K562 (cell line): Measurements from ENCODE around the gene BTBD17. TPM values are rescaled to one million over a fixed set of nuclear protein-coding genes. Genes with fewer than 3 reads are reported as not detected.
A peak's percentile ranks its signal among the peaks of the same experiment; 100 is the strongest.

Experiments used
- BACH1 ChIP-seq: fragments of 200-800 bp; sonication (Bioruptor generic); IDR thresholded peaks from 2 replicates; pipeline ENCODE4 v1.6.1; 2016; ENCODE audit warnings: missing genetic modification characterization, missing compliant biosample characterization
- CCNT2 ChIP-seq: IDR thresholded peaks from 2 replicates; pipeline ENCODE4 v1.6.1; 2011; ENCODE audit warnings: borderline replicate concordance, low read depth, mild to moderate bottlenecking, moderate library complexity, mixed read lengths, low read length; ENCODE audit not compliant: insufficient read length; ENCODE audit errors: extremely low read depth
- CTBP1 ChIP-seq: fragments of 450-650 bp; IDR thresholded peaks from 2 replicates; pipeline ENCODE4 v1.6.1; 2016; ENCODE audit warnings: borderline replicate concordance
- CUX1 ChIP-seq: fragments of 200-800 bp; sonication (Bioruptor generic); IDR thresholded peaks from 2 replicates; pipeline ENCODE4 v1.6.1; 2016; ENCODE audit warnings: missing genetic modification characterization, missing compliant biosample characterization
- FOS ChIP-seq: IDR thresholded peaks from 3 replicates; pipeline ENCODE4 v1.6.1; 2011; ENCODE audit not compliant: insufficient read length; ENCODE audit errors: extremely low read depth
- FOSL1 ChIP-seq: fragments of 200-800 bp; sonication (Bioruptor generic); conservative IDR thresholded peaks from 2 replicates; pipeline ENCODE4 v1.6.1; 2016; ENCODE audit warnings: missing genetic modification characterization, missing compliant biosample characterization
- FOXO4 ChIP-seq: fragments of 450-650 bp; formaldehyde crosslinking; IDR thresholded peaks from 2 replicates; pipeline ENCODE4 v1.4.0; 2020; ENCODE audit warnings: mild to moderate bottlenecking, moderate library complexity
- GABPB1 ChIP-seq: sonication (generic); formaldehyde crosslinking; IDR thresholded peaks from 2 replicates; pipeline ENCODE4 v1.8.0; 2022; ENCODE audit warnings: mild to moderate bottlenecking, missing genetic modification reagents
- HNRNPL ChIP-seq: fragments of 200-400 bp; formaldehyde crosslinking; IDR thresholded peaks from 2 replicates; pipeline ENCODE4 v1.6.1; 2017; ENCODE audit warnings: low read depth, mild to moderate bottlenecking, low read length
- KAT2B ChIP-seq: IDR thresholded peaks from one replicate; pipeline ENCODE4 v1.6.1; 2012; ENCODE audit warnings: low read depth, mild to moderate bottlenecking, control low read depth, inconsistent platforms, low read length, moderate library complexity
- KAT7 ChIP-seq: sonication (generic); formaldehyde crosslinking; IDR thresholded peaks from 2 replicates; pipeline ENCODE4 v1.8.0; 2022; ENCODE audit warnings: missing genetic modification reagents, mild to moderate bottlenecking, borderline replicate concordance
- L3MBTL2 ChIP-seq: fragments of 450-650 bp; IDR thresholded peaks from 2 replicates; pipeline ENCODE4 v1.6.1; 2016; ENCODE audit warnings: mild to moderate bottlenecking, moderate library complexity
- LCOR ChIP-seq: sonication (generic); formaldehyde crosslinking; IDR thresholded peaks from 2 replicates; pipeline ENCODE4 v1.8.0; 2022; ENCODE audit warnings: mild to moderate bottlenecking, missing genetic modification reagents
- MAFF ChIP-seq: IDR thresholded peaks from 2 replicates; pipeline ENCODE4 v1.6.1; 2012; ENCODE audit warnings: low read length, improper control_type of control experiment
- MAX ChIP-seq: sonication (generic); formaldehyde crosslinking; IDR thresholded peaks from 2 replicates; pipeline ENCODE4 v1.9.0; 2022; ENCODE audit warnings: mild to moderate bottlenecking, missing genetic modification reagents
- MCM5 ChIP-seq: fragments of 450-650 bp; IDR thresholded peaks from 2 replicates; pipeline ENCODE4 v1.6.1; 2016; ENCODE audit warnings: low read depth
- MYC ChIP-seq, 2 experiments: fragments of 250-450 bp in 1 of 2; sonication (Bioruptor Pico) in 1 of 2; IDR thresholded peaks; 2 replicates each; pipeline versions ENCODE4 v1.5.1 to v1.6.1; 2012 to 2021; ENCODE audit warnings: low read depth in 2 of 2, borderline replicate concordance in 1 of 2, improper control_type of control experiment in 1 of 2, low read length in 1 of 2, mild to moderate bottlenecking in 1 of 2, moderate library complexity in 1 of 2
- POLR2B ChIP-seq: fragments of 450-650 bp; IDR thresholded peaks from 2 replicates; pipeline ENCODE4 v1.6.1; 2018; ENCODE audit warnings: low read depth; ENCODE audit not compliant: partially characterized antibody
- POU5F1 ChIP-seq: fragments of 150-350 bp; IDR thresholded peaks from 2 replicates; pipeline ENCODE4 v1.6.1; 2014; ENCODE audit warnings: borderline replicate concordance, low read length, low read depth, mild to moderate bottlenecking; ENCODE audit not compliant: partially characterized antibody
- SMC3 ChIP-seq: conservative IDR thresholded peaks from 2 replicates; pipeline ENCODE4 v1.6.1; 2011; ENCODE audit warnings: low read depth, low read length, improper control_type of control experiment; ENCODE audit not compliant: insufficient read depth
- ZNF384 ChIP-seq: IDR thresholded peaks from 2 replicates; pipeline ENCODE4 v1.6.1; 2012; ENCODE audit warnings: low read depth, low read length, improper control_type of control experiment
- ZNF764 ChIP-seq: fragments of 250-450 bp; sonication (Bioruptor Pico); IDR thresholded peaks from 2 replicates; pipeline ENCODE4 v1.4.0; 2020; ENCODE audit warnings: low read depth, mild to moderate bottlenecking, moderate library complexity
- ZNF77 ChIP-seq: fragments of 250-450 bp; sonication (Bioruptor Pico); IDR thresholded peaks from 2 replicates; pipeline ENCODE4 v1.5.0; 2020
- polyA plus RNA-seq, 8 experiments: library from polyadenylated mRNA; depleted of rRNA in 4 of 8; stranded (reverse) in 5 of 8; unstranded in 3 of 8; fragments of >200 nt; fragmentation: Nextera tagmentation in 2 of 8; fragmentation: Illumina TruSeq in 1 of 8; extraction: Ambion mirVana in 2 of 8; extraction: Trizol in 1 of 8; gene quantifications; 2 replicates each; pipeline versions ENCODE4 v1.2.1 to v1.2.3, GENCODE V29; 2011 to 2014; ENCODE audit warnings: inconsistent platforms in 1 of 8, missing spikeins in 1 of 8
- total RNA-seq, 7 experiments: library from RNA; depleted of rRNA in 6 of 7; stranded (reverse); fragments of >200 nt in 6 of 7; fragmentation: Illumina TruSeq in 2 of 7; extraction: Trizol in 2 of 7; gene quantifications; 2 replicates each; pipeline versions ENCODE4 v1.2.1 to v1.2.3, GENCODE V29; 2011 to 2021; ENCODE audit warnings: low replicate concordance in 1 of 7

The BTBD17 gene
- total and polyA plus RNA-seq, 9 of the 15 experiments (the other 6 are each of a cell fraction or from before 2014, with no cell fraction given): not detected

- TF ChIP-seq MYC (IDR thresholded peaks at IDR 0.05; ENCODE audit: low read depth, low read length) (peak; percentile 74), MYC (CRISPR knock-in tag; IDR thresholded peaks at IDR 0.05; ENCODE audit: borderline replicate concordance, low read depth) (no peak), LCOR (no peak), POU5F1 (no peak), MAX (CRISPR knock-in tag) (peak; percentile 91), ZNF384 (peak; percentile 99), FOSL1 (tag) (peak; percentile 81), HNRNPL (no peak), GABPB1 (CRISPR knock-in tag) (peak; percentile 44; the same call in 1 of the 2 replicates), CCNT2 (no peak), CTBP1 (peak; percentile 36; the same call in 1 of the 2 replicates), FOS (no peak), KAT7 (CRISPR knock-in tag) (no peak), CUX1 (CRISPR knock-in tag) (no peak), BACH1 (peak; percentile 15; the same call in 1 of the 2 replicates), ZNF764 (CRISPR knock-in tag) (no peak), MCM5 (no peak), SMC3 (0 out of 2 replicates have a peak, but pooled peaks have one; percentile 9), ZNF77 (CRISPR knock-in tag) (no peak), MAFF (no peak), KAT2B (no peak), POLR2B (no peak), FOXO4 (CRISPR knock-in tag) (no peak), L3MBTL2 (peak; percentile 24; the same call in 1 of the 2 replicates)
These were observed 46.6 kb upstream of the BTBD17 start (continued) for GRCh38 chr17:74408262-74408661.
